Measurements from ENCODE around the gene UBQLNL. TPM values are rescaled to one million over a fixed set of nuclear protein-coding genes. Genes with fewer than 3 reads are reported as not detected.

UBQLNL gene
- total and polyA plus RNA-seq, 7 experiments from 2014 or later, result 0.10 to 0.73 (median 0.57) TPM; not detected in 1

DNA sequence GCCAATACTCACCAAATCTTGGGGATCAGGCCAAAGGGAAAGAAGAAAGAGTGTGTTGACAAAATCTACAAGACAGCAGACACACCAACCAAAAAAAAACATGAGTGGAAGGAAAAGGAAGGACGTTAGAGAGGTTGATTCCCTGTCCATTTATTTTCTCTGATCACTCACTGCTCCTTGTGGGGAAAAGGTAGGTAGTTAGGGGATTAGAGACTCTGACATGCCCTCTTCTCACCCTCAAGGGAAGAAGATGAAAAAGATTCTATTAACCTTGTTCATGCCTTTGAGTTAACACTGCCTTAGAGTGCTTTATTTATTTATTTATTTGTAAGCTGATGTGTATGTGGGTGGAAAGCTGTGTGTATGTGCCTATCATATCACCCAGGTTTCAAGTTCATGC lies 31.9 kb upstream of the UBQLNL start, which contains the start of gene OR52H1:
Gene OR52H1, minus strand, starts transcription at position 101 of the 400 bp plus-strand sequence. CDS start 3,035 bp downstream, outside the sequence.
- Mint-ChIP-seq H3K27me3 (peaks cover 0 to 8% (median 4%) of the 10 kb centered on the region in 5 donors), H3K36me3 (peaks cover 0 to 6% (median 0%) of the 10 kb centered on the region in 5 donors), H3K9me3 (peaks cover 0 to 4% (median 0%) of the 10 kb centered on the region in 11 donors), H3K4me3 (no peak within 1 kb of the TSS), H3K4me1 (peaks cover 0 to 1% (median 0%) of the 10 kb centered on the region in 7 donors), H3K27ac (no peak within 1 kb of the TSS)
- DNase-seq, result no peak
- no peak within 1 kb of the TSS for H3K4me3 ChIP-seq (ENCODE audit: low read length)
- no peak within 1 kb of the TSS for H3K27ac ChIP-seq (ENCODE audit: low read depth, low read length)
- POLR2A ChIA-PET, result no interaction called here
- no peaks in the 10 kb centered on the region for H3K4me1 ChIP-seq (ENCODE audit: control insufficient read depth in 2 of 2, insufficient read depth in 2 of 2, low read length in 2 of 2)
- H3K36me3 ChIP-seq (ENCODE audit: control insufficient read depth in 2 of 3, insufficient read depth in 3 of 3, low read length in 3 of 3), result no peaks in the 10 kb centered on the region
- intact Hi-C loops (cut with micrococcal nuclease), result no loop called here
- CTCF ChIA-PET, result no interaction called here
- H3K27me3 ChIP-seq (ENCODE audit: control insufficient read depth in 2 of 2, insufficient read depth in 2 of 2, low read length in 2 of 2), result peaks cover 0 to 4% of the 10 kb centered on the region in 2 donors
- no peaks in the 10 kb centered on the region for H3K9me3 ChIP-seq (ENCODE audit: control insufficient read depth in 2 of 3, low read length in 3 of 3)
- ATAC-seq, result no peak

DNA sequence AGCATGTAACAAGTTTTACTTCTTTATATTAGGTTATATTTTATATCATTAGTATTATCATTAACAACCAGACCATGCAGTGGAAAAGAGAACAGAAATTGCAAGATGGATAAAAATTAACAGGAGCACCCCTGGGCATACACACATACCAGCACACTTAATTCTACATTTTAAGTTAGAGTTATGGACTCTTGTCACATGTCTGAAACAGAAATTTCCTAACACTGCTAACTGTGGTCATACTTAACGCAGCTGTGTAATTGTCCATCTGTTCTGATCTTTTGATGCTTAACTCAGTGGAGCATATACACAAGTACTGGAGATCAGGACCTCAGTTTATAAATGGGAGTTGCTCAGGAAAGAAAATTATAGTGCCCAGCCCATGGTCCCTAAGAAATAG lies 31.5 kb upstream of the UBQLNL start:
- POLR2A ChIA-PET, result no interaction called here
- Histone ChIP-seq H3K27ac (ENCODE audit: low read depth, low read length) (no peak overlapping the region), H3K9me3 (ENCODE audit: control insufficient read depth in 2 of 3, low read length in 3 of 3) (no peaks in the 10 kb centered on the region), H3K27me3 (ENCODE audit: control insufficient read depth in 2 of 2, insufficient read depth in 2 of 2, low read length in 2 of 2) (peaks cover 0 to 4% of the 10 kb centered on the region in 2 donors), H3K36me3 (ENCODE audit: control insufficient read depth in 2 of 3, insufficient read depth in 3 of 3, low read length in 3 of 3) (no peaks in the 10 kb centered on the region), H3K4me1 (ENCODE audit: control insufficient read depth in 2 of 2, insufficient read depth in 2 of 2, low read length in 2 of 2) (no peaks in the 10 kb centered on the region), H3K4me3 (ENCODE audit: low read length) (no peak overlapping the region)
- DNase-seq (no peak), ATAC-seq (no peak)
- Mint-ChIP-seq H3K4me1 (peaks cover 0 to 1% (median 0%) of the 10 kb centered on the region in 7 donors), H3K27me3 (peaks cover 0 to 8% (median 4%) of the 10 kb centered on the region in 5 donors), H3K4me3 (no peak overlapping the region), H3K27ac (no peak overlapping the region), H3K36me3 (peaks cover 0 to 6% (median 0%) of the 10 kb centered on the region in 5 donors), H3K9me3 (peaks cover 0 to 4% (median 0%) of the 10 kb centered on the region in 11 donors)
- intact Hi-C loops (cut with micrococcal nuclease), result no loop called here
- CTCF ChIA-PET, result no interaction called here

DNA sequence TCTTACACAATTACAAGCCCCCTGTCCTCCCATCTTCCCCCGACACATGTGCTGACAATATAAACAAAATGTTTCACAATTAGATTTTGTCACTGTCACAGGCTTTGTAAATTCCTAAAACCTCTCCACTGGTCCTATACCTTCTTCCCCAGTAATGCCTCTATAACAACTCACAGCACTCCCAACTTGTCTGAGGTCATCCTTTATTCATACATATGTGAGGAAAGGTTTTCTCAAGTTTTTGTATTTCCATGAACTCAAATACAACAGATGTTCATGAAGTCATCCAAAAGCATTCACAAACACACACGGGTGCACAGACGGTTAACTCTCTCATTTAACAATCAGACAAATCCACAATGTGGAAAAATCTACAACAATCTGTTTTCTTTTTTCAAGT lies 30.0 kb upstream of the UBQLNL start:
- H3K36me3 Mint-ChIP-seq, result peaks cover 0 to 1% (median 0%) of the 10 kb centered on the region in 5 donors
- intact Hi-C loops (cut with micrococcal nuclease), result no loop called here
- H3K27ac Mint-ChIP-seq, result no peak overlapping the region
- no peak for ATAC-seq
- Histone ChIP-seq H3K36me3 (ENCODE audit: control insufficient read depth in 2 of 3, insufficient read depth in 3 of 3, low read length in 3 of 3) (no peaks in the 10 kb centered on the region), H3K27me3 (ENCODE audit: control insufficient read depth in 2 of 2, insufficient read depth in 2 of 2, low read length in 2 of 2) (peaks cover 0 to 1% of the 10 kb centered on the region in 2 donors), H3K9me3 (ENCODE audit: control insufficient read depth in 2 of 3, low read length in 3 of 3) (no peaks in the 10 kb centered on the region), H3K4me3 (ENCODE audit: low read length) (no peak overlapping the region), H3K27ac (ENCODE audit: low read depth, low read length) (no peak overlapping the region), H3K4me1 (ENCODE audit: control insufficient read depth in 2 of 2, insufficient read depth in 2 of 2, low read length in 2 of 2) (no peaks in the 10 kb centered on the region)
- H3K4me1 Mint-ChIP-seq, result no peaks in the 10 kb centered on the region
- ChIA-PET POLR2A (no interaction called here), CTCF (no interaction called here)
- H3K27me3 Mint-ChIP-seq, result peaks cover 0 to 8% (median 0%) of the 10 kb centered on the region in 5 donors
- H3K4me3 Mint-ChIP-seq, result no peak overlapping the region
- no peak for DNase-seq
- peaks cover 0 to 4% (median 0%) of the 10 kb centered on the region in 11 donors for H3K9me3 Mint-ChIP-seq

DNA sequence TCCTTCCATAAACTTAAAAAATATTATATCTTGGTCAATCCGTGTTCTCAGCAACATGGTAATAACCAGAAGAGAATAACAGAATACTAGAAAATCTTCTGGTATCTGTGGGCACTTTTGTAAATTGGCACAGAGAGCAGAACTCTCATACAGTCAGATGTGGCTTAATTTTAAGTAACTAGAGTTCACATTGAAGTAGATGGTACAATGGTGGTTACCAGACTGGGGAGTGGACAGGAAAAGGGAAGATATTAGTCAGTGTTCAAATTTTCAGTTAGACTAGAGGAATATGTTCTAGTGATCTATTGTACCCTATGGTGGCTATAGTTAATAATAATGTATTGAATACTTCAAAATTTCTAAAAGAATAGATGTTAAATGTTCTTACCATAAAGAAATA lies 24.9 kb upstream of the UBQLNL start:
- no peak overlapping the region for H3K27ac ChIP-seq (ENCODE audit: low read depth, low read length)
- Mint-ChIP-seq H3K27me3 (peaks cover 0 to 8% (median 4%) of the 10 kb centered on the region in 5 donors), H3K27ac (no peak overlapping the region), H3K36me3 (no peaks in the 10 kb centered on the region), H3K9me3 (peaks cover 0 to 8% (median 0%) of the 10 kb centered on the region in 11 donors), H3K4me3 (no peak overlapping the region), H3K4me1 (no peaks in the 10 kb centered on the region)
- H3K4me1 ChIP-seq (ENCODE audit: control insufficient read depth in 2 of 2, insufficient read depth in 2 of 2, low read length in 2 of 2), result no peaks in the 10 kb centered on the region
- ATAC-seq (no peak), DNase-seq (no peak)
- H3K9me3 ChIP-seq (ENCODE audit: control insufficient read depth in 2 of 3, low read length in 3 of 3), result no peaks in the 10 kb centered on the region
- CTCF ChIA-PET, result no interaction called here
- intact Hi-C loops (cut with micrococcal nuclease), result no loop called here
- H3K36me3 ChIP-seq (ENCODE audit: control insufficient read depth in 2 of 3, insufficient read depth in 3 of 3, low read length in 3 of 3), result no peaks in the 10 kb centered on the region
- no peaks in the 10 kb centered on the region for H3K27me3 ChIP-seq (ENCODE audit: control insufficient read depth in 2 of 2, insufficient read depth in 2 of 2, low read length in 2 of 2)
- H3K4me3 ChIP-seq (ENCODE audit: low read length), result no peak overlapping the region
- POLR2A ChIA-PET, result no interaction called here

DNA sequence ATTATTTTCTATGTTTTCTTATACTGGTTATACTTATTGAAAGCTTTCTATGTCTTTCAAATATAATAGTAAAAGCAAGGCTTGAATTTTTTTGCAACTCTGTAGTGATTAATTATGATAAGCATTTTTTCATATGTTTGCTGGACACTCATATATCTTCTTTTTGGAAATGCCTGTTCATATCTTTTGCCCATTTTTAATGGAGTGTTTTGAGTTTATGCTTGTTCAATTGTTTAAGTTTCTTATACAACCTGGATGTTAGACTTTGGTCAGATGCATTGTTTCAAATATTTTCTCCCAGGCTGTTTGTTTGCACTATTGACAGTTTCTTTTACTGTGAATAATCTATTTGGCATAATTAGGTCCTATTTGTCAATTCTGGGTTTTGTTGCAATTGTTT lies 20.0 kb upstream of the UBQLNL start:
- CTCF ChIA-PET, result no interaction called here
- POLR2A ChIA-PET, result no interaction called here
- Histone ChIP-seq H3K36me3 (ENCODE audit: control insufficient read depth in 2 of 3, insufficient read depth in 3 of 3, low read length in 3 of 3) (no peaks in the 10 kb centered on the region), H3K27ac (ENCODE audit: low read depth, low read length) (no peak overlapping the region), H3K27me3 (ENCODE audit: control insufficient read depth in 2 of 2, insufficient read depth in 2 of 2, low read length in 2 of 2) (no peaks in the 10 kb centered on the region), H3K9me3 (ENCODE audit: control insufficient read depth in 2 of 3, low read length in 3 of 3) (no peaks in the 10 kb centered on the region), H3K4me3 (ENCODE audit: low read length) (no peak overlapping the region), H3K4me1 (ENCODE audit: control insufficient read depth in 2 of 2, insufficient read depth in 2 of 2, low read length in 2 of 2) (no peaks in the 10 kb centered on the region)
- Mint-ChIP-seq H3K27ac (no peak overlapping the region), H3K36me3 (no peaks in the 10 kb centered on the region), H3K4me3 (no peak overlapping the region), H3K27me3 (peaks cover 0 to 8% (median 4%) of the 10 kb centered on the region in 5 donors), H3K4me1 (no peaks in the 10 kb centered on the region), H3K9me3 (peaks cover 0 to 11% (median 0%) of the 10 kb centered on the region in 11 donors)
- intact Hi-C loops (cut with micrococcal nuclease), result no loop called here
- ATAC-seq (no peak), DNase-seq (no peak)

DNA sequence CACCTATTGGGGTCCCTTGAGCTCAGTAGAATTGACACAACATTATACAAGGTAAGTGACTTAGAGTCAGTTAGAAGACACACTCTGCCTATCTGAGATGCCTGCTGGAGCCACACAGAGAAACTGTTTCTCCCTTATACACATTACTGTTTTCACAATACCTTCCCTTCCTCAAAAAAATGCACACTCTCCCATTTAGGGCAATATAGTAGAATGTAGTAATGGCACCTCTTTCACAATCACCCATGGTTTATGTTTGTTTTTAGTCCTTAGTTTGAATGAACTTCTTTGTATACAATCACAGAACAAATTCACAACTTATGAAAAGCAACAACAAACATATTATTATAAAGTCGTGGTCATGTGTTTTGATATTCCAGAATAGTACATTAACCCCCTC lies 17.5 kb upstream of the UBQLNL start:
- Histone ChIP-seq H3K9me3 (ENCODE audit: control insufficient read depth in 2 of 3, low read length in 3 of 3) (no peaks in the 10 kb centered on the region), H3K4me3 (ENCODE audit: low read length) (no peak overlapping the region), H3K27ac (ENCODE audit: low read depth, low read length) (no peak overlapping the region), H3K36me3 (ENCODE audit: control insufficient read depth in 2 of 3, insufficient read depth in 3 of 3, low read length in 3 of 3) (no peaks in the 10 kb centered on the region), H3K4me1 (ENCODE audit: control insufficient read depth in 2 of 2, insufficient read depth in 2 of 2, low read length in 2 of 2) (no peaks in the 10 kb centered on the region), H3K27me3 (ENCODE audit: control insufficient read depth in 2 of 2, insufficient read depth in 2 of 2, low read length in 2 of 2) (no peaks in the 10 kb centered on the region)
- Mint-ChIP-seq H3K4me1 (no peaks in the 10 kb centered on the region), H3K27ac (no peak overlapping the region), H3K36me3 (no peaks in the 10 kb centered on the region), H3K4me3 (no peak overlapping the region), H3K27me3 (peaks cover 0 to 8% (median 4%) of the 10 kb centered on the region in 5 donors), H3K9me3 (peaks cover 0 to 11% (median 0%) of the 10 kb centered on the region in 11 donors)
- POLR2A ChIA-PET, result no interaction called here
- intact Hi-C loops (cut with micrococcal nuclease), result no loop called here
- CTCF ChIA-PET, result no interaction called here
- no peak for ATAC-seq
- DNase-seq, result no peak

DNA sequence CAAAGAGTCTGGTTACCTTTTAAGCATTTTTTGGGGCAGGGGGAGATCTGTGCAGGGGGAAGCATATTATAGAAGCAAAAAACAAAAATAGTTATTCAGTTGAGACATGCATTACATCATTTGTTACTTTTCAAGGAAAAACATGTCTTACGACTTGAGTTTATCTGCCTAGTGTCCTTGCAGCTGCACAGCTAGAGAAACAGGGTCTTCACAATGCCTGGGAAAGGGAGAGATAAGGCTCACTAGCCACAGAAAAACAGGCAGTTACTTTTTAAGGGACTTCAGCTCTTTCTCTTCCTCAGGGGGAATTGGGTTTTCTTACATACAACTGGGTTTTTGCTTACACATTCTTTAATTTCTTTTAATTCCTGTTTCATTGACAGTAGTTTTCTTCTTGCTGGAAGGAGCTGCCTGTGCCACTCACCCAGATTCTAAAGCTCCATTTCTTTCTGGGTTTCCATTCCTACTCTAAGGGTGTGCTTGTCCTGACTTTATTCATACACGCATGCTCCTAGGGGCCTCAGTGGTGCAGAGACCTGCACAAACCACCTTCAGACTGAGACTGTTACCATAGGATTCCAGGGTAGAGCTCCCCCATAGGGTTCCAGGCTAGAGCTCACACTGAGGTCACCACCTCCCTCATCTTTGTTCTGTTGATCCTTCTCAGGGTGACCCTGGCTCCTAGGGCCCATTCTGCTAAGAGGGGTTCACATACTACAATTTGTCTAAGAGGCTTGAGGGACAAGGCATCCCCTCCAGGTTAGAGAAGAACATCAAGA lies 14.7 kb upstream of the UBQLNL start:
- H3K27me3 Mint-ChIP-seq, result peaks cover 0 to 5% (median 0%) of the 10 kb centered on the region in 5 donors
- POLR2A ChIA-PET, result no interaction called here
- H3K9me3 ChIP-seq (ENCODE audit: control insufficient read depth in 2 of 3, low read length in 3 of 3), result no peaks in the 10 kb centered on the region
- no peak overlapping the region for H3K4me3 ChIP-seq (ENCODE audit: low read length)
- intact Hi-C loops (cut with micrococcal nuclease), result no loop called here
- H3K4me1 ChIP-seq (ENCODE audit: control insufficient read depth in 2 of 2, insufficient read depth in 2 of 2, low read length in 2 of 2), result no peaks in the 10 kb centered on the region
- no peaks in the 10 kb centered on the region for H3K4me1 Mint-ChIP-seq
- H3K36me3 ChIP-seq (ENCODE audit: control insufficient read depth in 2 of 3, insufficient read depth in 3 of 3, low read length in 3 of 3), result no peaks in the 10 kb centered on the region
- no peaks in the 10 kb centered on the region for H3K36me3 Mint-ChIP-seq
- no peak overlapping the region for H3K27ac Mint-ChIP-seq
- no peak overlapping the region for H3K4me3 Mint-ChIP-seq
- H3K27me3 ChIP-seq (ENCODE audit: control insufficient read depth in 2 of 2, insufficient read depth in 2 of 2, low read length in 2 of 2), result no peaks in the 10 kb centered on the region
- ATAC-seq, result no peak
- CTCF ChIA-PET, result no interaction called here
- H3K27ac ChIP-seq (ENCODE audit: low read depth, low read length), result no peak overlapping the region
- no peak for DNase-seq
- peaks cover 0 to 2% (median 0%) of the 10 kb centered on the region in 11 donors for H3K9me3 Mint-ChIP-seq

Data from naive thymus-derived CD4-positive, alpha-beta T cell (primary cell).